Stomach (tissue), 4 donors: ENCODE data around the gene HDAC9.

Source experiments
- CTCF ChIP-seq, 7 experiments: fragments of 450-650 bp in 4 of 7; fragments of 200-600 bp in 3 of 7; sonication (generic) in 3 of 7; IDR thresholded peaks; one replicate each; pipeline ENCODE4 v1.5.1; 2016 to 2019; ENCODE audit warnings: antibody characterized with exemption in 7 of 7, control low read depth in 2 of 7, mild to moderate bottlenecking in 1 of 7
- EP300 ChIP-seq: sonication (generic); formaldehyde crosslinking; IDR thresholded peaks from one replicate; pipeline ENCODE4 v1.6.1; 2017; ENCODE audit warnings: antibody characterized with exemption
- POLR2AphosphoS5 ChIP-seq, 3 donors: sonication (generic); formaldehyde crosslinking; IDR thresholded peaks; one replicate each; pipeline ENCODE4 v1.6.1; 2016; ENCODE audit warnings: antibody characterized with exemption in 3 of 3

DNA sequence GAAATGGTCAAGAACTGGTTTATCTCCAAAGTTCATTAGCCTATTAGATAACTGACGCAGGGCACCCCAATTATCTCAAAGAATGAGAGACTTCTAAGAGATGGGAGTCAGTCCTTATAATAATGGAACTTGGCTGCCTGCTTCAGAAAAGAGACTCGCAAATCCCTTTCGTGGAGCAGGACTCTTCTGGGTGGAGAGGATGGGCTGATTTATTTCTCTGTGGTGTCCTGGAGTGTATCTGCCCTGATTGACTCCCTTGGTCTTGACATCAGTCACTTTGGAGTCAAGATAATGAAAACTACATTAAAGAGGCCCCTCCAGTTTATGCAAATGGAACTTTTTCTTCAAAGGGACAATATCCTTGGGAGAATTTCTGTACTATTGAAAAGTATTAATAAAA is 198.9 kb downstream of the HDAC9 start:
- TF ChIP-seq CTCF (IDR thresholded peaks at IDR 0.05) (no peak), POLR2AphosphoS5 (IDR thresholded peaks at IDR 0.05) (no peak), EP300 (no peak)
